Glomerular visceral epithelial cell (primary cell): Measurements from ENCODE around the gene PGP.
A peak's percentile ranks its signal among the peaks of the same experiment; 100 is the strongest.

ENCODE experiments used
- DNase-seq: peaks from one replicate; pipeline ENCODE4 v3.0.0-alpha.2; 2016; ENCODE audit errors: extremely low spot score

The PGP gene

DNA sequence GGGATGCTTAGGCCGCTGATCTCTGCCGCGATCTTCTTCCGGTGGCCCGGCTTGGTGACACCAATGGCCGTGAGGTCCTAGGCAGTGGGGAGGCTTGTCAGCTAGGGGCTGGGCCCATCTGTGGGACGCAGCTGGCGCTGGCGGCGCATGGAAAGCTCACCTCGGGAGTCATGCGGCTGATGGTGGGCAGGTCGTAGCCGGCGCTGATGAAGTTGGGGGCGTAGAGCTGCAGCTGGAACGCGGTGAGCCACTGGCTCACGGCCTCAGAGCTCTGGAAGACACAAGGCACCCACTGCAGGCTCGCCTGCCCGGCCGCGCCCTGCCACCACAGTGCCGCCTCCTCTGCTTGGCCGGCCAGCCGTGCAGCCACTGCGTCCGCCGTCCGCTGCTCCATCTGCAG is 31.0 kb downstream of the PGP start:
- peak; percentile 35 for DNase-seq

DNA sequence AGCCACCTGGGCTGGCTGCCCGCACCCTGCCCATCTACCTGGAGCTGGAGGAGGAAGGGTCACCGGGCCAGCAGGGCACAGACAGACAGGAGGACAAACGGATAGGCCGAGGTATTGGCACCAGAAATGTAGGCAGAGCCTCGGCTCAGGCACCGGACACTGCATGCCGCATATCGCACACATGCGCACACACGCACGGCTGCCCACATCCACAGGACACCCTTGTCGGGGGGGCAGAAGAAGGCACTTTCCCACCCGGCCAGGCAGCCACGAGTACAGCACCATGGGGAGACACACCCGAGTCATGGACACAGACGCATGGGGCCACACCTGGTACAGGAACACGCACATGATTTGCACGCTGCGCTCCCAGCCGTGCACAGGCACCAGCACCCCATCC is 32.7 kb downstream of the PGP start:
- DNase-seq: no peak

DNA sequence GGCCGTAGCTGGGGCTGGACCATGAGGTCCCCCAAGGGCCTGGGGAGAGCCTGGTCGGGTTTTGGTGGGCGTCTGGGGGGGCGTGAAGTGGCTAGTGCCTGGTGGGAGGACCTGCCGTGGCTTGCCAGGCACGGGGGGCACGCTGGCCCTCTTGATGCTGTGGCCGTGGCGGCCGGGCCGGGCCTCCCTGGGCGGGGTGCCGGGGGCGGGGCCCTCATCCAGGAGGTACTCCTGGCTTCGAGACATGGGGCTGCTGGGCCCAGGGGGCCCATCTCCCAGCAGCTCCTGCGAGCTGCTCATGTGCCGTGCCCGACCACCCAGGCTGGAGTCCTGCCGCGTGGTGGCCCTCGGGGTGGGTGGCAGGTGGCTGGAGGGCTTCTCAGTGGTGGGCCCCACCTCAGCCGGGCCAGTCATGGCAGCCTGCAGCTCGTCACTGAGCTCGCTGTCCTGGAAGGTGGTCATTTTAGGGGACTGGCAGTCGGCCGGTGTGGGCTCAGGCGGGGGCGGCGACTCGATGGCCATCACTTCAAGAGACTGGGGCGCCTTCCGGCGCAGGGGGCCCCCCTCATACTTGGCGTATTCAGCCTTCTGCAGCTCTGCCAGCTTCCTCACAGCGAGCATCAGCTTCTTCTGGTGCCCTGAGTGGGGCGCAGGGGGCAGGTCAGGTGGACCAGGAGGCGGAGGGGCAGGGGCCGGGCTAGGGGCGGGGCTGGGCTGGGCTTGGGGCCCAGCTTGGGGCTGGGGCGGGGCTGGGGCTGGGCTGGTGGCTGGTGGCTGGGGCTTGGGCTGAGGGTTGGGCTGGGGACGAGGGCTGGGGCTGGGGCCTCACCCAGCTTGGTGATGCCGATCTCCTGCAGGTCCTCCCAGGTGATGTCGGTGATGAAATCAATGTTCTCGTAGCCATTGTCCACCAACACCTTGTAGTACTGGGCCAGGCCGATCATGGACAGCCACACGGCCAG is 33.4 kb downstream of the PGP start:
- DNase-seq: no peak

DNA sequence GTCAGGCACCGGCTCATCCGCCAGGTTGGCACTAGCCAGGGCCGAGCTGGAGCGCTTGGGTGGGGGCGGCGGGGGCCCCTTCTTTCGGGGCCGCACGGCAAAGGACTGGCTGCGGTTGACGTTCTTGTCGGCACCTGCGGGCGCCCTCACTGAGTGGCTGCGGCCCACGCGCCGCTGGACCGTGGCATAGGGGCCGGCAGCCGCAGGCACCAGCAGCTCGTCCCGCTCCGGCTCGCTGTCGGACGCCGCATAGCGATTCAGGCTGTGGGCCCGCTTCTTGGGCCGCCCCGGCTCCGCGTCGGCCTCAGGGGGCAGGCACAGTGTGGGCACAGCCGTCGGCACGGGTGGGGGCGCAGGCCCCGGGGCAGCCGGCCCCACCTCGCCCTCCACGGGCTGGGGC is 34.2 kb downstream of the PGP start:
- no peak for DNase-seq

DNA sequence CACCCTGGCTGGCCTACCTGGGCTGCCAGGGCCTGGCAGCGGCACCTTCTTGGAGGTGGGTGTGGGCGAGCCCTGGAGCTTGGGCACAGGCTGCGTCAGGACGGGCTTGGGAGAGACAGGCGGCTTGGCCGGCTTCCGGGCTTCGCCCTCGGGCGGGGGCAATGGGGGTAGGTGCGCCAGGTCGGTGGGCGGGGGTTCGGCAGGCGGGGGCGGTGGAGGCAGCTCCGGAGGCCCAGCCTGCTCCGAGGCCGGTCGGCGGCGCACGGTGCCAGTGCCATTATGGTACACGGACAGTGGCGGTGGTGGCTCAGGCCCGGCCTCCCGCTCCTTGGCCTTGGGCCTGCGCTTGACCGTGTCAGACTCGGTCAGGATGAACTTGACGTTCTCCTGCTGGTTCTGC is 35.1 kb downstream of the PGP start:
- DNase-seq: no peak

GRCh38 chr16:2179107-2179501 is 35.5 kb downstream of the PGP start:
- DNase-seq: no peak

GRCh38 chr16:2178321-2179106 is 36.1 kb downstream of the PGP start:
- no peak for DNase-seq

DNA sequence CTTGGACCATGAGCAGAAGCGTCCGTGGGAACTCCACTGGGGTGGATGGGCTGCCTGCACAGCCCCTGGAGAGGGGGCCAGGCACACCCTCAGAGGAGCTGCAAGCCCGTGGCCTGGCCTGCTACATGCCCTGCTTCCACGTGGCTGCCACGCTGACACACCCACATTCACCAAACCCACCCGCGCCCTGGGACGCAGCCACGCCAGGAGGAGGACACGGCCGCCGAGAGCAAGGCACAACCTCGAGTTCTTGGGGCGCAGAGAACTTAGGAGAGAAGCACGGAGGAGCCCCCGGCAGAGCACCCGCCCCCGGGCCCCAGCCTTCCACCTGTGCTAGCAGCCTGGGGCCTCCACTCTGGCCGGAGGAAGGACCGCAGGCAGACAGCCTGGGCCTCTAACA is 37.1 kb downstream of the PGP start:
- DNase-seq: no peak

DNA sequence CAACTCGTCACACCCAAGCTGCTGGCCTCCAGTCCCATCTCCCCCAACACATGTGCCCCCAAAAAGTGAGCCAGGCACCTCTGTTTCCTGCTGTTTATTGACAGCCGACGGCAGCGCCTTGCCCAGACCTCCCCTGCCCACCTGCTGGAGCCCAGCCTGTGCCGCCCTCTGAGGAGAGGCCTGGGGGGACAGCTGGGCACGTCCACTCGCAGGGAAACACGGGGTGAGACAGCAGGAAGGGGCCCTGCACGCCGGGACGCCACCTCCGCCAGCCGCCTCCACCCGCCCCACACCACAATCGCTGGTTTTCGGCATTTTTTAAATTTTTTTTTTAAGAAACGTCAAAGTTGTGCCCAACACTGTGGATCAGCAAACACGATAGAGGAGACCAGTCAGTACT is 37.5 kb downstream of the PGP start:
- no peak for DNase-seq

DNA sequence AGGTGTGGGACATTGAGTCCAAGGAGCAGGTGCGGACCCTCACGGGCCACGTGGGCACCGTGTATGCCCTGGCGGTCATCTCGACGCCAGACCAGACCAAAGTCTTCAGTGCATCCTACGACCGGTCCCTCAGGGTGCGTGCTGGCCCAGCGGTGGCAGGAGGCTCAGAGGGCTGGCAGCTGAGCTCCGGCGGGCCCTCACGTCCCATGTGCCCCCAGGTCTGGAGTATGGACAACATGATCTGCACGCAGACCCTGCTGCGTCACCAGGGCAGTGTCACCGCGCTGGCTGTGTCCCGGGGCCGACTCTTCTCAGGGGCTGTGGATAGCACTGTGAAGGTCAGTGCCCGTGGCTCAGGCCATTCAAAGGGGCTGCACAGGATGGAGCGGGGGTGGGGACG is 38.6 kb downstream of the PGP start:
- DNase-seq: no peak

DNA sequence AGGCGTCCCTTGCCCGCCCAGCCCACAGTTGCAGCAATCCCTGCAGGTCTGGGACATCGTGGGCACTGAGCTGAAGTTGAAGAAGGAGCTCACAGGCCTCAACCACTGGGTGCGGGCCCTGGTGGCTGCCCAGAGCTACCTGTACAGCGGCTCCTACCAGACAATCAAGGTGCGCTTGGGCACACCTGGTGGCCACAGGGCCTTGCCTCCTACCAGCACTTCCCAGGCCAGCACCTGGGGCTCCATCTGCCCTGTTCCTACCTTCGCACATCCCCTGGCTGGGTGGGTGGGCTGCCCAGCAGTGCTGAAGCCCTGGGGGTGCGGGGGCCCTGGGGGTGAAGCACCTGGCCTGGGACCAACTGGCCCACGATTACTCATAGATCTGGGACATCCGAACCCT is 39.2 kb downstream of the PGP start:
- no peak for DNase-seq

- DNase-seq: no peak
These were observed 40.1 kb downstream of the PGP start for GRCh38 chr16:2174396-2175131.

DNA sequence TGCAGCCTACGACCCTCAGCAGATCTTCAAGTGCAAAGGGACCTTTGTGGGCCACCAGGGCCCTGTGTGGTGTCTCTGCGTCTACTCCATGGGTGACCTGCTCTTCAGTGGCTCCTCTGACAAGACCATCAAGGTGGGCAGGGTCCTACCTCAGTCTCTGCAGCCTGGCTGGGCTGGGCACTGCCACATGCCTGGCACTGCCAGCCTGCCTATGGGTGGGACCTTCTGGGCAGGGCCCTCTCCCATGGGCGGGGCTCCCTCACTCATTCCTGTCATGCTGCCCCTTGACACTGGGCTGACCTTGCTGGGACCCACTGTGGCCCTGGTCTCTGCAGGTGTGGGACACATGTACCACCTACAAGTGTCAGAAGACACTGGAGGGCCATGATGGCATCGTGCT is 40.7 kb downstream of the PGP start:
- no peak for DNase-seq

DNA sequence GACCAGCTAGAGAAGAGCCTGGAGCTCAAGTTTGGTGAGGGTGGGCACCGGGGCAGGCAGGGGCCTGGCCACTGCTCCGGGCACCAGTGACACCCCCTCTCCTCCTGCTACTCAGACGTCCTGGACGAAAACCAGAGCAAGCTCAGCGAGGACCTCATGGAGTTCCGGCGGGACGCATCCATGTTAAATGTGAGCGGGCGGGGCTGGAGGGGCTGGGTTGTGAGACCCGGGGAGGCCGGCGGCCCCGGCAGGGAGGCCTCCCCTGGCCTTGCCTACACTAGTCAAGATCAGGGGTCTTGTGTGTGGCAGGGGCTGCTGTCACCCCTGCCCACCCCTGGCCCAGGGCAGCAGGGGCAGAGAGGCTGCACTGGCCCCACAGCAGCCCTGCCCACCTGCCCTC is 41.3 kb downstream of the PGP start:
- no peak for DNase-seq

- no peak for DNase-seq
These were observed 41.8 kb downstream of the PGP start for GRCh38 chr16:2172688-2173335.

DNA sequence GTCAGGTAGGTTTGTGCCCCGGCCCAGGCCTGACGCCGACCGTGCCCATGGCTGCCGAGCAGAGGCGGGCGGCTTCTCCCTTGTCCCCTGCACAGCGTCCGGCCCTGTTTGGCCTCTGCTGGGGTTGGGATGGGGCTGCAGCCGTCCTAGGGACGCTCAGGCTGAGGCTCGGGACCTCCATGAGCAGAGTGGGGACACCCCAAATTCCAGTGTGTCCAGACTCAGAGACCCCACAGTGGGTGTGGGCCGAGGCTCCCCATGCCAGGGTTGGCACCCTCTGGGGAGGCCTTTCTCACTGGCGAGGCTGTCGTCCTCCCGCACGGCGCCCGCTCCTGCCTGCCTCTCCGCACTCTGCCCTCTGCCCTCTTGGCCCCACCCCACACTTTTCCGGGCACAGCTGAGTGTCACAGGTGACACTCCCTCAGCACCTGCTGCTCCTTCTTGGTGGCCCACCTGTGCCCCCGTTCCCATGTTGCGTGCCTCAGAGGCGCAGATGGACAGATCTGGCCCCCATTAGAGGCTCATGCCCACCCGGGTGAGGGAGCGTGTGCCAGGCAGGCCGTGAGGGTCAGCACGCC is 43.0 kb downstream of the PGP start:
- DNase-seq: no peak

DNA sequence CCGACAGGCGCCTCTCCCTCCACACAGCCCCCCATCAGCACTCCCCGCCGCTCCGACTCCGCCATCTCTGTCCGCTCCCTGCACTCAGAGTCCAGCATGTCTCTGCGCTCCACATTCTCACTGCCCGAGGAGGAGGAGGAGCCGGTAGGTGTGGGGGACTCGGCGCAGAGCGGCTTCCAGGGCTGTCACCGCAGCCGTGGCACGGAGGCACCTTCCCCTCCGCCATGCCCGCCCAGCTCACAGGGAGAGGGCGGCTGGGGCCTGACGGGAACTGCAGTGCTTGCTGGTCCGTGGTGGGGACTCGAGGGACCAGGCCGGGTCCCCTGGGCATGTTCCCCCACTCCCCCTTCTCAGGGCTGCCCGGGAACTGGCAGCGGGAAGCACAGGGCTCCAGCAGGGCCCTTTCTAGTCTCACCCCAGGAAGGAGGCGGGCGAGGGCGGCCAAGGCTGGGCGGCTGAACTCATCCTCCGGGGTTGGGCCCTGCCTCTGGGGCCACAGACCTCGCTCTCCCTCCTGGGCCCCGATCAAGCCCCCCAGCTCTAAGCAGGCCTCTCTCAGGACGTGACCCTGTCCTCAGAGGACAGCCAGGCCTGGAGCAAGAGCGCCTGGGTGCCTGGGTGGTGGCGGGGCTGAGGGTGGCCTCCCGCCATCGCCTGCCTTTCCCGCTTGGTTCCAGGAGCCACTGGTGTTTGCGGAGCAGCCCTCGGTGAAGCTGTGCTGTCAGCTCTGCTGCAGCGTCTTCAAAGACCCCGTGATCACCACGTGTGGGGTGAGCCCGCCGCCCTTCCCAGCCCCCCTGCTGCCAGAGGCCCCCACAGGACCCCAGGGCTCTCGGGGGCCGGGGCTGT is 43.8 kb downstream of the PGP start:
- no peak for DNase-seq

DNA sequence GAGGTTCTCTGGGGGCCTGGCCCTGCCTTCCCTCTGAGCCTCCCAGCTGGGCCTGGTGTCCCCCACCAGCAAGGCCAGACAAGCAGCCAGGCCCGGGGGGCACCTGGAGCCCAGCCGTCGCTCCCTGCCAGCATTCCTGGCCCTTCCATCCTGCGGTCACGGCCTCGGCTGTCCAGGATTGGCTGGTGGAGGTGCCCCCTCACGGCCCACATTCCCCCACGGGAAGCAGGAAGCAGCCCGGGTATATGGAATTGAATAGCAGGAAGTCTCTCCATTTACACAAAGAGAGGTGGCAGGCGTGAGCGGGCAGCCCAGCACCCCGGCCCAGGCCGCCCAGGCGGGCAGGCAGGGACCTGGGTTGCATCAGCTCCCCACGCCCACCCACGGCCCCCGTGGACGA is 44.6 kb downstream of the PGP start:
- DNase-seq: no peak

GRCh38 chr16:2167068-2167638 is 47.5 kb downstream of the PGP start:
- DNase-seq: no peak
